IMR-90 (cell line): ENCODE measurements around the gene PYY. TPM values are rescaled to one million over a fixed set of nuclear protein-coding genes. Genes with fewer than 3 reads are reported as not detected.
"Not testable (repeated sequence)": the region's sequence is repeated elsewhere in the genome, so short reads cannot be mapped to it uniquely, and the experiment has no call there.

Experiments used
- ATAC-seq: fragments of 200-7000 bp; cut with Tn5 transposase; 2 replicates; pipeline ENCODE4 v1.9.1; 2020; ENCODE audit warnings: low read depth, mild to moderate bottlenecking, moderate library complexity
- BruUV-seq: library from RNA; stranded (reverse); fragments of 400-500 nt; replicated peaks from 2 replicates; lab custom pipeline; 2021; lab: Mats Ljungman, UMichigan
- CTCF ChIA-PET: fragments of 300-600 bp; formaldehyde crosslinking; extraction: SDS; loops from one replicate; lab custom pipeline; 2021; ENCODE audit warnings: antibody characterized with exemption; lab: Yijun Ruan, JAX
- POLR2A ChIA-PET: fragments of 300-600 bp; sonication (Branson Sonifier 250); formaldehyde crosslinking; loops from one replicate; lab custom pipeline; 2022; ENCODE audit warnings: antibody characterized with exemption; ENCODE audit not compliant: unreplicated experiment; lab: Charles Lee
- DNase-seq: peaks from one replicate; pipeline ENCODE4 v3.0.0; 2013
- H2AFZ ChIP-seq: replicated peaks from 2 replicates; pipeline ENCODE3; 2013; ENCODE audit warnings: low read length, mild to moderate bottlenecking; ENCODE audit not compliant: poor library complexity
- H2AK5ac ChIP-seq: 2 replicates; pipeline ENCODE4 v1.6.1; 2013; ENCODE audit warnings: low read depth, low read length, inconsistent platforms
- H2AK9ac ChIP-seq: replicated peaks from 2 replicates; pipeline ENCODE3; 2013; ENCODE audit warnings: mild to moderate bottlenecking, low read depth, low read length, moderate library complexity; ENCODE audit not compliant: poor library complexity
- H2BK120ac ChIP-seq: 2 replicates; pipeline ENCODE4 v1.6.1; 2013; ENCODE audit warnings: low read depth, low read length, inconsistent platforms
- H2BK15ac ChIP-seq: 3 replicates; pipeline ENCODE4 v1.6.1; 2013; ENCODE audit warnings: low read depth, low read length, inconsistent platforms
- H2BK20ac ChIP-seq: 2 replicates; pipeline ENCODE4 v1.6.1; 2013; ENCODE audit warnings: low read depth, mild to moderate bottlenecking, inconsistent platforms, low read length, moderate library complexity
- H2BK5ac ChIP-seq: 2 replicates; pipeline ENCODE4 v1.6.1; 2013; ENCODE audit warnings: mild to moderate bottlenecking, low read depth, low read length, inconsistent platforms; ENCODE audit not compliant: poor library complexity, severe bottlenecking
- H3K14ac ChIP-seq: replicated peaks from 2 replicates; pipeline ENCODE4 v1.6.1; 2013; ENCODE audit warnings: low read depth, low read length, inconsistent platforms
- H3K18ac ChIP-seq: 2 replicates; pipeline ENCODE4 v1.6.1; 2013; ENCODE audit warnings: low read depth, low read length, control low read depth
- H3K23ac ChIP-seq: 2 replicates; pipeline ENCODE4 v1.6.1; 2013; ENCODE audit warnings: low read depth, low read length, inconsistent platforms
- H3K27ac ChIP-seq: 2 replicates; pipeline ENCODE4 v1.5.1; 2013; ENCODE audit warnings: mild to moderate bottlenecking, control low read depth, low read length; ENCODE audit not compliant: insufficient read depth
- H3K27me3 ChIP-seq: 2 replicates; pipeline ENCODE4 v1.6.1; 2013; ENCODE audit warnings: low read length; ENCODE audit not compliant: control insufficient read depth, insufficient read depth
- H3K36me3 ChIP-seq: 2 replicates; pipeline ENCODE4 v1.6.1; 2013; ENCODE audit warnings: low read length, mixed read lengths; ENCODE audit not compliant: control insufficient read depth, insufficient read depth
- H3K4ac ChIP-seq: 2 replicates; pipeline ENCODE4 v1.6.1; 2013; ENCODE audit warnings: low read depth, low read length, inconsistent platforms
- H3K4me1 ChIP-seq: 2 replicates; pipeline ENCODE4 v1.6.1; 2013; ENCODE audit warnings: low read length, mixed read lengths; ENCODE audit not compliant: control insufficient read depth, insufficient read depth
- H3K4me2 ChIP-seq: 2 replicates; pipeline ENCODE4 v1.6.1; 2013; ENCODE audit warnings: low read depth, mild to moderate bottlenecking, control low read depth, low read length, moderate library complexity
- H3K4me3 ChIP-seq: 2 replicates; pipeline ENCODE4 v1.5.1; 2013; ENCODE audit warnings: low read depth, mild to moderate bottlenecking, control low read depth, low read length, moderate library complexity; ENCODE audit not compliant: insufficient read depth
- H3K56ac ChIP-seq: 2 replicates; pipeline ENCODE4 v1.6.1; 2013; ENCODE audit warnings: low read length, inconsistent platforms; ENCODE audit not compliant: insufficient read depth; ENCODE audit errors: extremely low read depth
- H3K79me1 ChIP-seq, 2 experiments: 2 replicates each; pipeline ENCODE4 v1.6.1; 2013; ENCODE audit warnings: low read length in 2 of 2, inconsistent platforms in 1 of 2, low read depth in 1 of 2
- H3K9ac ChIP-seq: 2 replicates; pipeline ENCODE4 v1.6.1; 2013; ENCODE audit warnings: low read depth, low read length, control low read depth
- H3K9me1 ChIP-seq: 2 replicates; pipeline ENCODE4 v1.6.1; 2013; ENCODE audit warnings: low read length, inconsistent platforms; ENCODE audit not compliant: insufficient read depth
- H3K9me3 ChIP-seq: 2 replicates; pipeline ENCODE4 v1.6.1; 2013; ENCODE audit warnings: low read length; ENCODE audit not compliant: control insufficient read depth, insufficient read depth
- H4K20me1 ChIP-seq: 2 replicates; pipeline ENCODE4 v1.6.1; 2013; ENCODE audit warnings: low read length, inconsistent platforms; ENCODE audit not compliant: insufficient read depth
- H4K5ac ChIP-seq: 2 replicates; pipeline ENCODE4 v1.6.1; 2013; ENCODE audit warnings: mild to moderate bottlenecking, low read depth, low read length, control low read depth
- H4K8ac ChIP-seq, 2 experiments: 2 replicates each; pipeline ENCODE4 v1.6.1; 2013; ENCODE audit warnings: low read depth in 2 of 2, low read length in 2 of 2, control low read depth in 1 of 2, inconsistent platforms in 1 of 2
- H4K91ac ChIP-seq: 2 replicates; pipeline ENCODE4 v1.6.1; 2013; ENCODE audit warnings: low read depth, low read length, inconsistent platforms; ENCODE audit not compliant: insufficient read depth
- WGBS, 2 experiments: methylation state at CpG; one replicate each; pipeline versions ENCODE4 v1.1.5 to v1.1.7; 2013; ENCODE audit warnings: missing lambda C conversion rate in 2 of 2; ENCODE audit not compliant: insufficient read length in 1 of 2; ENCODE audit errors: extremely low coverage in 2 of 2; 5-methylcytosine and 5-hydroxymethylcytosine counted together
- dilution Hi-C: fragments of 300-500 bp; cut with HindIII; formaldehyde crosslinking; loops from one replicate; pipeline ENCODE4 v1.14.3; 2018; ENCODE audit warnings: low sequenced_read_pairs; ENCODE audit not compliant: unreplicated experiment
- in situ Hi-C: fragments of 300-500 bp; cut with MboI; formaldehyde crosslinking; loops from 3 replicates; pipeline ENCODE4 v1.14.3; 2019; ENCODE audit warnings: low sequenced_read_pairs, inconsistent platforms, mixed read lengths
- intact Hi-C: fragments of 100-400 bp; cut with micrococcal nuclease; formaldehyde crosslinking; loops from 2 replicates; pipeline ENCODE4 v1.10.0; 2022
- polyA plus RNA-seq, 3 experiments: library from polyadenylated mRNA; depleted of rRNA; stranded (reverse); fragments of >200 nt; gene quantifications; 2 replicates each; pipeline ENCODE4 v1.2.3, GENCODE V29; 2012; ENCODE audit warnings: low replicate concordance in 1 of 3
- total RNA-seq: library from RNA; depleted of rRNA; stranded (reverse); fragments of >200 nt; gene quantifications from 2 replicates; pipeline ENCODE4 v1.2.3, GENCODE V29; 2012

PYY gene
- total and polyA plus RNA-seq, 2 of the 4 experiments (the other 2 are of a cell fraction) = not detected

DNA sequence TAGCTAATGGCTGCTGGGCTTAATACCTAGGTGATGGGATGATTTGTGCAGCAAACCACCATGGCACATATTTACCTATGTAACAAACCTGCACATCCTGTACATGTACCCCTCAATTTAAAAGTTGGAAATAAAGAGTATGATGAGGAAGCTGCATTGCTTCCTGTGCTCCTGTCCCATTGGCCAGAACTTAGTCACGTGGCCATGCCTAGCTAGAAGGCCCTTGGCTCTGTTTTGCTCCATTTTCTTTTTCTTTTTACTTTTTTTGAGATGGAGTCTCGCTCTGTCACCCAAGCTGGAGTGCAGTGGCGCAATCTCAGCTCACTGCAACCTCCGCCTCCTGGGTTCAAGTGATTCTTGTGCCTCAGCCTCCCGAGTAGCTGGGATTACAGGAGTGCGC lies 7.6 kb upstream of the PYY start:
- DNase-seq, intact Hi-C loops, ATAC-seq, H3K4me1 ChIP-seq, H2AK5ac ChIP-seq, H3K56ac ChIP-seq, H3K18ac ChIP-seq, H4K20me1 ChIP-seq, H3K23ac ChIP-seq, H3K36me3 ChIP-seq, H2BK120ac ChIP-seq, H3K9me3 ChIP-seq, H4K8ac ChIP-seq, H3K4ac ChIP-seq, H2BK15ac ChIP-seq, H2AFZ ChIP-seq, H3K9me1 ChIP-seq, H3K14ac ChIP-seq, H3K79me1 ChIP-seq, H3K4me3 ChIP-seq, H2AK9ac ChIP-seq, H3K9ac ChIP-seq, in situ Hi-C loops, H2BK20ac ChIP-seq, H3K4me2 ChIP-seq, H2BK5ac ChIP-seq, CTCF ChIA-PET, dilution Hi-C loops, H4K91ac ChIP-seq, POLR2A ChIA-PET, H4K5ac ChIP-seq, H3K27ac ChIP-seq, BruUV-seq: not testable (repeated sequence)
- H3K27me3 ChIP-seq = peaks cover 26% of the 10 kb centered on the region
- WGBS, 2 experiments = 60% methylated on average over 1 of the region's 6 CpGs; no CpG with 5 or more reads in 1 of the 2 experiments
